H7 (cell line): ENCODE data around the gene THEM4. TPM values are rescaled to one million over a fixed set of nuclear protein-coding genes. Genes with fewer than 3 reads are reported as not detected.
"Not testable (repeated sequence)": the region's sequence is repeated elsewhere in the genome, so short reads cannot be mapped to it uniquely, and the experiment has no call there.

Experiments
- DNase-seq: peaks from one replicate; pipeline ENCODE4 v3.0.0; 2012
- H3K27me3 ChIP-seq: 2 replicates; pipeline ENCODE4 v1.6.0; 2011; ENCODE audit warnings: mild to moderate bottlenecking, low read length; ENCODE audit not compliant: control insufficient read depth, insufficient read depth
- H3K36me3 ChIP-seq: replicated peaks from 2 replicates; pipeline ENCODE4 v1.5.1; 2011; ENCODE audit warnings: low read length; ENCODE audit not compliant: control insufficient read depth, insufficient read depth
- H3K4me3 ChIP-seq: 2 replicates; pipeline ENCODE4 v1.5.1; 2011; ENCODE audit warnings: low read depth, mild to moderate bottlenecking, control low read depth, low read length, moderate library complexity; ENCODE audit not compliant: insufficient read depth
- total RNA-seq: library from RNA; depleted of rRNA; stranded (reverse); fragments of >200 nt; shearing (Covaris generic); gene quantifications from 2 replicates; pipeline ENCODE4 v1.2.3, GENCODE V29; 2014

The THEM4 gene
- total RNA-seq, 1 experiment from 2014 or later: 21.4 TPM

DNA sequence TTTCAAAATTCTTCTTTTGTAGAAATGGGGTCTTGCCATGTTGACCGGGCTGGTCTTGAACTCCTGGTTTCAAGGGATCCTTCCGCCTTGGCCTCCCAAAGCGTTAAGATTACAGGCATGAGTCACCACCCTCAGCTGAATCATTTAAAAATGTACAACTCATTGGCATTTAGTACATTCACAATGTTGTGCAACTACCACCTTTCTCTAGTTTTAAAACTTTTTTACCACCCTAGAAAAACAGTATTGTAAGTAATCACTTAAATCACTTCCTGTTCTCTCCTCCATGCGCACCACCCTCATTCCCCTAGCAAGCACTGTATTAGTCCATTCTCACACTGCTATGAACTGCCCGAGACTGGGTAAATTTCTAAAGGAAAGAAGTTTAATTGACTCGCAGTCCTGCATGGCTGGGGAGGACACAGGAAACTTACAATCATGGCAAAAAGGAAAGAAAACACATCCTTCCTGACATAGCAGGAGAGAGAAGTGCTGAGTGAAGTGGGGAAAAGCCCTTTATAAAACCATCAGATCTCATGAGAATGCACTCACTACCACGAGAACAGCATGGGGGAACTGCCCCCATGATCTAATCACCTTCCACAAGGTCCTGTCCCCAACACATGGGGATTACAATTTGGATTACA is 41.4 kb downstream of the THEM4 start:
- Histone ChIP-seq H3K36me3 (no peaks in the 10 kb centered on the region), H3K27me3 (peaks cover 8% of the 10 kb centered on the region), H3K4me3 (no peak overlapping the region)
- DNase-seq: no peak

DNA sequence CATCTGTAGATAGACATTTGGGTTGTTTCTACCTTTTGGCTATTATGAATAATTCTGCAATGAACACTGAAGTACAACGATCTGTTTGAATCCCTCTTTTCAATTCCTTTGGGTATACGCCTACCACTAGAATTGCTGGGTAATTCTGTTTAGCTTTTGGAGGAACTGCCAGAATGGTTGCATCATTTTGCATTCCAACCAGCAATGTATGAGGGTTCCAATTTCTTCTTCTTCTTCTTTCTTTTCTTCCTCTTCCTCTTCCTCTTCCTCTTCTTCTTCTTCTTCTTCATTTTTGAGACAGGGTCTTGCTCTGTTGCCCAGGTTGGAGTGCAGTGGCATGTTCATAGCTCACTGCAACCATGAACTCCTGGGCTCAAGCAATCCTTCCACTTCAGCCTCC is 42.0 kb downstream of the THEM4 start:
- Histone ChIP-seq H3K27me3 (peaks cover 13% of the 10 kb centered on the region), H3K36me3 (no peaks in the 10 kb centered on the region), H3K4me3 (no peak overlapping the region)
- no peak for DNase-seq

DNA sequence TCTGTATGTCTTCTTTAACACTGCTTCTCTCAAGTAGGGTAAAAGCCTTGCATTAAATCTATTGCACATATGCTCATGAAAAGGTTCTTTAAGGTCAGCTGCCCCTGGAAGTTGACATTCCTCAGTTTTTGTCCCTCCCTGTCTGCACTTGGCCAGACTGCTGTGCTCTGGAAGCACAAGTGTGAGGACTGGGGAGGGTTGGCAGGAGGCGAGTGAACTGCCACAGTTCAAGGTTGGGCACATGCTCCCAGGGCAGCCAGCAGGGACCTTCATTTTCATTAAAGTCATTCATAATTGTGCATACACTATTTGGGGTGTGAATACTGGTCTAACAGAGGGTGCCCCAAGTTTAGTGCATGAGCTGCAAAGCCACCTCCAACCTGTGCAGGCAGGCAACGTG is 44.9 kb downstream of the THEM4 start:
- no peak overlapping the region for H3K4me3 ChIP-seq
- H3K27me3 ChIP-seq: peaks cover 39% of the 10 kb centered on the region
- no peaks in the 10 kb centered on the region for H3K36me3 ChIP-seq
- DNase-seq: no peak

DNA sequence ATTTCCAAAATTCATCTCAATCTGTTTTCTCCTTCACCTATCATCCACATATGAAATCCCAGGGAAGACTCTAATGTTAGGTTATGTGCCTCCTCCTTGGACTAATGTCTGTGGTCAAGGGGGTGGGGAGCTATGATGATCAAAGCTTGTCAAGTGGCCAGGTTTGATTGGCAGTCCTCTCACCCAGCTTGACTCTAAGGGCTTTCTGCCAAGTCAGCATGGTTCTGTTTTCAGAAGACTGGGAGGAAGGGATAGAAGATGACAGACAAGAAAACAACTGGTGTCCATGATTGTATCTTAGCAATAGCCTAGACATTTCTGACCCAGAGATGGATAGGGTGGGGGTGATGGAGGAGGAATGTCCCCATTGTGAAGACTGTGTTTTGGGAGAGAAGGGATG is 46.7 kb downstream of the THEM4 start:
- Histone ChIP-seq H3K36me3 (no peaks in the 10 kb centered on the region), H3K4me3 (no peak overlapping the region), H3K27me3 (peaks cover 53% of the 10 kb centered on the region)
- DNase-seq: no peak

DNA sequence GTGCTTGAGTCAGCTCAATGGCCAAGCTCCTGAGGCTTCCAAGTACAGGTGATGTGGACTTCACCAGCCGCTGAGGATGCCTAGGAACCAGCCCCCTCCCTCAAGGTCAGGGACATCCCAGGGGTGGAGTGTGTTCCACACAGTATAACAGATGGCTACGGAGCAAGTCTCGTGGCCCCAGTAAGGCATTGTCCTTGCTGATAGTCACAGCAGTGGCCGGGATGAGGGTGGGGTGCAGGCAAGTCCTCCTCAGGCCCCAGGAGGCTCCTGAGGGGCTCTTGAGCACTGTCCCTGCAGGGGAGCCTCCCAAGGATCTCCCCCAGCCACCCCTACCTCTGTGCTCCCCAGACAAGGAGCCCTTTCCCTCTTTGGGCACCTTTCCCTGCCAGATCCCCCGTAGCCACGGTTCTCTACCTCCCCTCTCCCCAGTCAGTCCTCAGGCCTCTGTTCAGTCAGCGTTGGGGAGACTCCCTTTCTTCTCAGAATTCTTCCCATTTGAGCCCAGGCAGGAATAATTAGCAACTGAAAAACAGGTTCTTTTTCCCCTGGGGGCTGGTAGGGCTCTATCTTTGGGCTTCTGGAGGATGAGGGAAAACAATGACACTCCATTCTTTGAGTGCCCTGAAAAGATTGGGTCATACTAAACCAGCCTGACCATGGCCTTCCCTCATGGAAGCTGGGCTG is 48.7 kb downstream of the THEM4 start:
- peaks cover 56% of the 10 kb centered on the region for H3K27me3 ChIP-seq
- no peak overlapping the region for H3K4me3 ChIP-seq
- H3K36me3 ChIP-seq: no peaks in the 10 kb centered on the region
- DNase-seq: peak; percentile 82

DNA sequence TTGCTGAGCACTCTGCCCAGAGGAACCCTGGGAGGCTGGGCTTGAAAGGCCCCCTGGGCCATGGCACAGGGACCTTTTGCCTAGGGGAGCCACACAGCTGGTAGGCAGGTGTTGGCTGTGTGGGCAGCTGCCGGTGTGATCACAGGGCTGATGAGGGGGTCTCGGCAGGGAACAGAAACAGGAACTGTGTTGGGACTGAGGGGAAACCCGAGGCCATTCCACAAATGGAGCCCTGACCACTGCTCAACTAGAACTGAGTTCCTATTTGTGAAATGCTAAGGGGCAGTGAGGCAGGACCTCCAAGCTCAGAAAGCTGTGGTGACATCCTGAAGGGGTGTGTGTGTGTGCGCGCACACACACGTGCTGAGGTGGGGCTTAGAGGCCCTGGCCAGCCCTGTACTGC is 49.4 kb downstream of the THEM4 start:
- peaks cover 54% of the 10 kb centered on the region for H3K27me3 ChIP-seq
- H3K36me3 ChIP-seq: no peaks in the 10 kb centered on the region
- no peak overlapping the region for H3K4me3 ChIP-seq
- no peak for DNase-seq

DNA sequence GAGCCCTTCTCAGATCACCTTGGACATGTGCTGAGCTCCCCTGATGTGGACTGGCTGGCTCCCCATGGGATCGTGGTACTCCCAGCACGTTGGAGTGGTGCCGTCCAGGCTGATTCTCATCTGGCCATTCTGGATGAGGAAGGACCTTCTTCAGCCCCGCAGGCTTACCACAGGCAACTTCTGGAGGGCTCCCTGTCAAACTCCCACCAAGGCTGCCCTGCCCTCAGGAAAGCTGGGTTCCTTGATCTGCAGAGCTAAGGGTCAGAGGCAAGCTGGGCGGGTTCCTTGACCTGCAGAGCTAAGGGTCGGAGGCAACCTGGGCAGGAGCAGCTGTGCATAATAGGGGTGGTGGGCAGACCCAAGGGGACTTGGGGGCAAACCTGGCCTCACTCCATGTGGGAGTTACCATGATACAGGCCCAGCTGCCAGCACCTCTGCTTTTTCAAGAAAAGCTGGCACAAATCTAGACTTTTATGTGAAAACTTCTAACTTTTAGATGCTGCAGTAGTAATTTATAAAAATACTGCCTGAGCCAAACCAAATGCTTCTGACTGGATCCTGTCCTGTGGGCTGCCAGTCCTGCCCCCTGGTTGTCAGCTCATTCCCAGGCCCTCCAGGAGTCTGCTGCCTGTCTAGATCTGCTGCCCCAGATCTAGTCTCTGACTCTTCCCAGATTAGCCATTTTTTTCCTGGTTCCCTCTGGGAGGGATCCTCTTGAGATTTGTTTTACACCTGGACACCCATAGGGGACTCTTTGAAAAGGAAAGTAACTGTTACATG is 50.2 kb downstream of the THEM4 start:
- DNase-seq: no peak
- H3K36me3 ChIP-seq: no peaks in the 10 kb centered on the region
- H3K4me3 ChIP-seq: no peak overlapping the region
- peaks cover 54% of the 10 kb centered on the region for H3K27me3 ChIP-seq

DNA sequence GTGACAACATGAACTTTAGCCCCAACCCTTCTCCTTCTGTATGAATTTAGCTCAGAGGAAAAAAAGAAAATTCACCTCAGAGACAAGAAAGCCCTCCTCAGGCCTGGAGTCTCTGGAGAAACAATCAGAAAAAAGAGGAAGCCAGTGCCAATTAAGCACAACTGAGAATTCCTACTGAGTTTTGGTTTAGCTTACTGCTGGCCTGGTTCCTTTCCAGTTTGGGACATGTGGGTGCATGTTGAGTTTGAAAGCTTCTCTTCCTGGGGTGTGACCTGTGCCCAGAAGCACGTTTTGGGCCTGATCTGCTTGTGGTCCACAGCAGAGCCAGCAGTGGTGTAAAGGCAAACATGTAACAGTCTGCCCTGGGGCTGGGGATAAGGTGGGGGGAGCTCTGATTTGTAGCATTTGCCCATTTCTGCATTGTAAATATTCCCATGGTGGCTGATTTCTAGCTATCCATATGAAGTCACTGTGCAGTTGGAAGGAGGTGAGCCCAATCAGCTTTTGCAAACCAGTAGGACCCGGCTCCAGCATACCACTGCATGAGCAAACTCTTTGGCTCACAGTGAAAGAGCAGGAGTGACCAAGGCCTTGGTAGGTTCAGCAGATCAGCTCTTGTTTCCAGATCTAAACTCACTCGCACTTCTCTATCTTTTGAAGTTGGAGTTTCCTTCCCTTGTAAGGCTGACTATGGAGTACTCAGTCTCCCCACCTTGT is 51.1 kb downstream of the THEM4 start:
- no peaks in the 10 kb centered on the region for H3K36me3 ChIP-seq
- peaks cover 52% of the 10 kb centered on the region for H3K27me3 ChIP-seq
- no peak for DNase-seq
- H3K4me3 ChIP-seq: no peak overlapping the region

DNA sequence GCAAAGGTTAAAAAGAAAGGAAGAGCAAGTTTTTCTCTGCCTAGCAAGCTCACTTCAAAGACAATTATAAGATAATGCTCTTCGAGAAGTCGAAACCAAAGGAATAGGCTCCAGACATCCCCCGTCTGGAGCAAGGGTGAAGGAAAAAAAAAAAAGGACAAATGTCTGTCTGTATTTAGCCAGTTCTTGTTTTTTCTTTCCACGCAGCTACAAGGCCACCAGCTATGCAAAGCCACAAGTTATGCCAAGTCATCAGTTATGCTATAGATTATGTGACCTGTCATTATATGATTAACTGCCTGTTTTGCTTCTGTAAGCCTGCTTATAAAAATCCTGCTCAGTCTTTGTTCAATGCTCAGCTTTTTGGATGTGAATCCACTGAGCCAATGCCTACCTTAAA is 53.4 kb downstream of the THEM4 start:
- no peak for DNase-seq
- H3K27me3 ChIP-seq: peaks cover 32% of the 10 kb centered on the region
- H3K4me3 ChIP-seq: no peak overlapping the region
- H3K36me3 ChIP-seq: no peaks in the 10 kb centered on the region

DNA sequence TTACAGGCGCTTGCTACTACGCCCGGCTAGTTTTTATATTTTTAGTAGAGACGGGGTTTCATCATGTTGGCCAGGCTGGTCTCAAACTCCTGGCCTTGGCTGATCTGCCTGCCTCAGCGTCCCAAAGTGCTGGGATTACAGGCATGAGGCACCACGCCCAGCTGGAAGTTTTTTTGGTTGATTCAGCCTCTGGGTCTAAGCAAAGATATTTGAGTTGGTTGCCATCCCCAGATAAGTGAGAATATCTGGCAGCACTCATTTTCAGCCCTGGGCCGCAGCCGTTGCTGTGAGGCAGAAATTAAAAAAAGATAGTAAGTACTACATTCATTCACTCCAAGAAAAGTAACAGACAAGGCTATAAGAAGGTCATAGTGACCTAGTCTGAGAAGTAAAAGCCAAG is 53.8 kb downstream of the THEM4 start:
- DNase-seq, H3K4me3 ChIP-seq, H3K36me3 ChIP-seq: not testable (repeated sequence)
- H3K27me3 ChIP-seq: peaks cover 30% of the 10 kb centered on the region

DNA sequence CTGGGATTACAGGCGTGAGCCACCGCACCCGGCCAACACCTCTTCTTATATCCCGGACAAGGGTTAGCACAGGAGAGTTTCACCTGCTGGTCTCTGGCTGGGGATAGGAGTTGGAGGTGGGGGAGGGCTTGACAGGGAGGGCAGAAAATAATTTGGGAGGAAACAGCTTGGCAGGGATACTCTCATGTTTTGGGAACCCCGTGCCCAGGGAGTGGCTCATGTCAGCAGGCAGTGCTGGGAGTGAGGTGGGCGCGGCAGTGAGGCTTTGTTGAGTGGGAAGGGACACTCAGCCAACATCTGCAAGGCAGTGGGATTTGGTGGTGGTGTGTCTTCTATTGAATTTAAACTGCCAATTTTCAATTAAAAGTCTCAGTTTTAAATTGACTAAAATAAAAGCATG is 54.7 kb downstream of the THEM4 start:
- Histone ChIP-seq H3K4me3 (no peak overlapping the region), H3K27me3 (peaks cover 21% of the 10 kb centered on the region), H3K36me3 (no peaks in the 10 kb centered on the region)
- no peak for DNase-seq

DNA sequence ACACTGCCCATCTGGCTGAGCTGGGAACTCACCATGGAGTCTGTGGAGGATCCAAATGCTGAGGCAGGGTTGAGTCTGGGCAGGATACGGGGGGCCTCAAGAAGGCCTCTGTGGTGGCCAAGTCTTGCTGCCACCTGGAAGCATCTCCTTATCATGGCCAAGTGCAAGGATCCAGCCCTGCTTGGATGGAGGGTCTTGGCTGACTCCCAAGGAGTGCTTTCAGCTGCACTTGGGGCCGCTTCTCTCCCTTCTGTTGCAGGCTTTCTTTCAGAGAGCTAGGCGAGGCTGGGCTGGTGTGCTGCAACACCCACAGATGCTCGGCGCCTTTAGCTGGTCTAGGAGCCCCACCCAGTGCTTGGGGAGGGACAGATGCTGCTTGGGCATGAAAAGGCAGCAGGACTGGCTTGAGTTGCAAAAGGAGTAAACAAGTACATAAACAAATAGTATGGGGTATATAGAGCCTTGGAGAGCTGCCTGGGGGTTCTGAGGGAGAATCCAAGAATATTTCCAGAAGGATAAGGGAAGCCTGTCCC is 55.8 kb downstream of the THEM4 start, which contains the start of gene THEM5:
Gene THEM5 (minus strand): TSS at position 302 of the 533 bp plus-strand sequence. CDS start 147 bp downstream, at position 155.
- DNase-seq: peak; percentile 38
- Histone ChIP-seq H3K27me3 (peaks cover 9% of the 10 kb centered on the region), H3K36me3 (no peaks in the 10 kb centered on the region), H3K4me3 (no peak within 1 kb of the TSS)

DNA sequence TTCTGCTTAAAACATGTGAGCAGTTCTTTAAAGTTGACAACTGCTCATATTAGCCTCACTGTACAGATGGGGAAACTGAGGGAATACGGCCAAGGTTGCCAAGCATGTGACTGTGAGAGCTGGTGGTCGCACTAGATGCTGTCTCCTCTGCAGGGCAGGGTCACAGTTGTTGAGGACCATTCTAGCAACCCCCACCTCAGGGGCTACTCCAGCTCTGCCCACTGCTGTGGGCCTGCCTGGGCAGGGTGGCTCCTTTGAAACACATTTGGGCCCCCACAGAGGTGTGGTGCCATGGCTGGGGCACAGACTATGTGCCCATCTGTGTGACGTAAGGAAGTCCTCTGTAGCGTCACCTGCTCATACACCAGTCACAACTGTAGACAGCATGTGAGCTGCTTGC is 56.6 kb downstream of the THEM4 start:
- H3K27me3 ChIP-seq: peaks cover 5% of the 10 kb centered on the region
- no peaks in the 10 kb centered on the region for H3K36me3 ChIP-seq
- no peak overlapping the region for H3K4me3 ChIP-seq
- DNase-seq: no peak

DNA sequence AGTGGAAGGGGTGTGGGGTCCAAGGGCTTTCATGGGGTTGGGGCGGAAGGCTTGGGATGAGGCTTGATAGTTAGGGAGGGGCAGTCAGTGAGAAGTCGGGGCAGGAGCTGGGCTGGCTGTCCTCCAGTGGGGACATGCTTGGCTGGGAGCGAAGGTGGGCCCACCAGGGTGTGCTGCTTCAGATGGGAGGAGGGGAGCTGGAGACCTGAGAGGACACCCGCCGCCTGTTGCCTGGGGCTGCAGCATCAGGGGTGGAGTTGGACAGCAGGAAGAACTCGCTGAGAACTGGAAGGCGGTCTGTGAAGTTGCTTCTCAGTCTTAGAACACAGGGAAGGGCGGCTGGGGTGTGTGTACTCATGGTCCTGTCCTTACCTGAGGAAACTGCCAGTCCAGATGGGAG is 57.4 kb downstream of the THEM4 start:
- Histone ChIP-seq H3K4me3 (no peak overlapping the region), H3K27me3 (peaks cover 2% of the 10 kb centered on the region; the same call in 1 of the 2 replicates), H3K36me3 (no peaks in the 10 kb centered on the region)
- DNase-seq: peak; percentile 46
